ENCODE measurements around the gene CACNB4.

- TF ChIP-seq, protein P1, sequence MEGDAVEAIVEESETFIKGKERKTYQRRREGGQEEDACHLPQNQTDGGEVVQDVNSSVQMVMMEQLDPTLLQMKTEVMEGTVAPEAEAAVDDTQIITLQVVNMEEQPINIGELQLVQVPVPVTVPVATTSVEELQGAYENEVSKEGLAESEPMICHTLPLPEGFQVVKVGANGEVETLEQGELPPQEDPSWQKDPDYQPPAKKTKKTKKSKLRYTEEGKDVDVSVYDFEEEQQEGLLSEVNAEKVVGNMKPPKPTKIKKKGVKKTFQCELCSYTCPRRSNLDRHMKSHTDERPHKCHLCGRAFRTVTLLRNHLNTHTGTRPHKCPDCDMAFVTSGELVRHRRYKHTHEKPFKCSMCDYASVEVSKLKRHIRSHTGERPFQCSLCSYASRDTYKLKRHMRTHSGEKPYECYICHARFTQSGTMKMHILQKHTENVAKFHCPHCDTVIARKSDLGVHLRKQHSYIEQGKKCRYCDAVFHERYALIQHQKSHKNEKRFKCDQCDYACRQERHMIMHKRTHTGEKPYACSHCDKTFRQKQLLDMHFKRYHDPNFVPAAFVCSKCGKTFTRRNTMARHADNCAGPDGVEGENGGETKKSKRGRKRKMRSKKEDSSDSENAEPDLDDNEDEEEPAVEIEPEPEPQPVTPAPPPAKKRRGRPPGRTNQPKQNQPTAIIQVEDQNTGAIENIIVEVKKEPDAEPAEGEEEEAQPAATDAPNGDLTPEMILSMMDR (conservative IDR thresholded peaks at IDR 0.05; ENCODE audit: low read length) = no peak
- no peak for TF ChIP-seq EZH2phosphoT487 (IDR thresholded peaks at IDR 0.05; ENCODE audit: borderline replicate concordance)
Measured at GRCh38 chr2:151968770-151969470, 129.9 kb downstream of the CACNB4 start.

Measured in Loucy (cell line).